22Rv1 (cell line): Measurements from ENCODE around the gene THRSP.

Source experiments
- CTCF ChIP-seq: fragments of 450-650 bp; IDR thresholded peaks from 2 replicates; pipeline ENCODE4 v1.5.1; 2017; ENCODE audit warnings: mild to moderate bottlenecking
- ZFX ChIP-seq: fragments of 450-650 bp; IDR thresholded peaks from 2 replicates; pipeline ENCODE4 v1.6.1; 2017; ENCODE audit warnings: antibody characterized with exemption, borderline replicate concordance

- TF ChIP-seq CTCF: no peak
- no peak for TF ChIP-seq ZFX
Measured at GRCh38 chr11:78038697-78039313, 24.9 kb upstream of the THRSP start.
